WTC11 (cell line): ENCODE results near the gene CNGA1. TPM values are rescaled to one million over a fixed set of nuclear protein-coding genes. Genes with fewer than 3 reads are reported as not detected.

Experiments
- ATAC-seq: fragments of 200-7000 bp; cut with Tn5 transposase; 2 replicates; pipeline ENCODE4 v1.10.0; 2021; ENCODE audit warnings: mild to moderate bottlenecking, moderate library complexity
- CTCF ChIA-PET: fragments of 300-600 bp; sonication (Branson Sonifier 250); formaldehyde crosslinking; loops from one replicate; lab custom pipeline; 2021; ENCODE audit warnings: antibody characterized with exemption; lab: Charles Lee
- POLR2A ChIA-PET: fragments of 350-600 bp; sonication (Branson Sonifier 250); formaldehyde crosslinking; loops from one replicate; lab custom pipeline; 2021; ENCODE audit warnings: antibody characterized with exemption; lab: Charles Lee
- DNase-seq: peaks from one replicate; pipeline ENCODE4 v3.0.0; 2021; ENCODE audit warnings: low spot score
- H3K27ac Mint-ChIP-seq: 2 replicates; pipeline ENCODE4 v1.8.0; 2021; ENCODE audit warnings: mixed read lengths
- H3K27me3 Mint-ChIP-seq: 2 replicates; pipeline ENCODE4 v1.8.0; 2021; ENCODE audit warnings: low read depth, mild to moderate bottlenecking, moderate library complexity, mixed read lengths
- H3K36me3 Mint-ChIP-seq: 2 replicates; pipeline ENCODE4 v1.8.0; 2021; ENCODE audit warnings: mixed read lengths
- H3K4me1 Mint-ChIP-seq: 2 replicates; pipeline ENCODE4 v1.8.0; 2022; ENCODE audit warnings: mixed read lengths
- H3K4me3 Mint-ChIP-seq: 2 replicates; pipeline ENCODE4 v1.8.0; 2021; ENCODE audit warnings: mild to moderate bottlenecking, moderate library complexity, mixed read lengths
- H3K9me3 Mint-ChIP-seq: 2 replicates; pipeline ENCODE4 v1.8.0; 2021; ENCODE audit warnings: mixed read lengths
- EMX1 ChIP-seq: fragments of 250-450 bp; sonication (Bioruptor Pico); IDR thresholded peaks from 2 replicates; pipeline ENCODE4 v1.8.0; 2021; ENCODE audit warnings: mild to moderate bottlenecking
- GABPB1 ChIP-seq: sonication (generic); formaldehyde crosslinking; IDR thresholded peaks from 2 replicates; pipeline ENCODE4 v1.8.1; 2023; ENCODE audit warnings: mild to moderate bottlenecking, missing genetic modification reagents
- HMGA2 ChIP-seq: fragments of 250-450 bp; sonication (Bioruptor Pico); IDR thresholded peaks from 2 replicates; pipeline ENCODE4 v1.4.0; 2021; ENCODE audit warnings: mild to moderate bottlenecking, moderate library complexity
- MYBL2 ChIP-seq: sonication (generic); formaldehyde crosslinking; IDR thresholded peaks from 2 replicates; pipeline ENCODE4 v1.8.1; 2023; ENCODE audit warnings: mild to moderate bottlenecking, moderate library complexity, missing genetic modification reagents
- NFE2L1 ChIP-seq: sonication (generic); formaldehyde crosslinking; IDR thresholded peaks from 2 replicates; pipeline ENCODE4 v1.8.1; 2023; ENCODE audit warnings: missing genetic modification reagents
- NFYB ChIP-seq: sonication (generic); formaldehyde crosslinking; conservative IDR thresholded peaks from 2 replicates; pipeline ENCODE4 v1.8.0; 2022; ENCODE audit warnings: low read depth, missing genetic modification reagents
- OVOL2 ChIP-seq: fragments of 250-450 bp; sonication (Bioruptor Pico); IDR thresholded peaks from 2 replicates; pipeline ENCODE4 v1.9.0; 2021; ENCODE audit warnings: mild to moderate bottlenecking, borderline replicate concordance
- SP1 ChIP-seq: sonication (generic); formaldehyde crosslinking; conservative IDR thresholded peaks from 2 replicates; pipeline ENCODE4 v1.8.1; 2022; ENCODE audit warnings: missing genetic modification reagents
- ZNF138 ChIP-seq: sonication (generic); formaldehyde crosslinking; conservative IDR thresholded peaks from 2 replicates; pipeline ENCODE4 v1.8.1; 2022; ENCODE audit warnings: mild to moderate bottlenecking, moderate library complexity, missing genetic modification reagents
- ZNF219 ChIP-seq: sonication (generic); formaldehyde crosslinking; IDR thresholded peaks from 2 replicates; pipeline ENCODE4 v1.8.0; 2023; ENCODE audit warnings: missing genetic modification reagents, mild to moderate bottlenecking, borderline replicate concordance
- ZNF232 ChIP-seq: sonication (generic); formaldehyde crosslinking; IDR thresholded peaks from 2 replicates; pipeline ENCODE4 v1.8.0; 2022; ENCODE audit warnings: mild to moderate bottlenecking, missing genetic modification reagents
- ZNF671 ChIP-seq: fragments of 250-450 bp; sonication (Bioruptor Pico); IDR thresholded peaks from 2 replicates; pipeline ENCODE4 v1.8.0; 2021; ENCODE audit warnings: mild to moderate bottlenecking
- total RNA-seq: library from RNA; stranded (reverse); gene quantifications from 3 replicates; pipeline ENCODE4 v1.2.3, GENCODE V29; 2021
- TF ChIP-seq, protein P1 (sequence below): sonication (generic); formaldehyde crosslinking; IDR thresholded peaks from 2 replicates; pipeline ENCODE4 v1.8.1; 2023; ENCODE audit warnings: mild to moderate bottlenecking, missing genetic modification reagents, moderate library complexity
- TF ChIP-seq, protein P2 (sequence below): sonication (generic); formaldehyde crosslinking; conservative IDR thresholded peaks from 2 replicates; pipeline ENCODE4 v1.8.1; 2023; ENCODE audit warnings: mild to moderate bottlenecking, low read depth, missing genetic modification reagents, moderate library complexity
- TF ChIP-seq, protein P3 (sequence below): fragments of 250-450 bp; sonication (Bioruptor Pico); IDR thresholded peaks from 2 replicates; pipeline ENCODE4 v1.8.0; 2021; ENCODE audit warnings: mild to moderate bottlenecking
- TF ChIP-seq, protein P4 (sequence below): sonication (generic); formaldehyde crosslinking; IDR thresholded peaks from 2 replicates; pipeline ENCODE4 v1.8.1; 2022; ENCODE audit warnings: mild to moderate bottlenecking, moderate library complexity, missing genetic modification reagents
- TF ChIP-seq, protein P5 (sequence below): sonication (generic); formaldehyde crosslinking; IDR thresholded peaks from 2 replicates; pipeline ENCODE4 v1.8.1; 2023; ENCODE audit warnings: mild to moderate bottlenecking, missing genetic modification reagents
- TF ChIP-seq, protein P6 (sequence below): sonication (generic); formaldehyde crosslinking; conservative IDR thresholded peaks from 2 replicates; pipeline ENCODE4 v1.8.1; 2022; ENCODE audit warnings: mild to moderate bottlenecking, missing genetic modification reagents
- TF ChIP-seq, protein P7 (sequence below): sonication (generic); formaldehyde crosslinking; IDR thresholded peaks from 2 replicates; pipeline ENCODE4 v1.8.0; 2022; ENCODE audit warnings: mild to moderate bottlenecking, missing genetic modification reagents
- TF ChIP-seq, protein P8 (sequence below): fragments of 250-450 bp; sonication (Bioruptor Pico); IDR thresholded peaks from 2 replicates; pipeline ENCODE4 v1.9.0; 2021; ENCODE audit warnings: mild to moderate bottlenecking
- TF ChIP-seq, protein P9 (sequence below): sonication (generic); formaldehyde crosslinking; IDR thresholded peaks from 2 replicates; pipeline ENCODE4 v1.8.1; 2022; ENCODE audit warnings: missing genetic modification reagents, borderline replicate concordance

CNGA1 gene
- total RNA-seq, 1 experiment from 2014 or later = 1.1 TPM

DNA sequence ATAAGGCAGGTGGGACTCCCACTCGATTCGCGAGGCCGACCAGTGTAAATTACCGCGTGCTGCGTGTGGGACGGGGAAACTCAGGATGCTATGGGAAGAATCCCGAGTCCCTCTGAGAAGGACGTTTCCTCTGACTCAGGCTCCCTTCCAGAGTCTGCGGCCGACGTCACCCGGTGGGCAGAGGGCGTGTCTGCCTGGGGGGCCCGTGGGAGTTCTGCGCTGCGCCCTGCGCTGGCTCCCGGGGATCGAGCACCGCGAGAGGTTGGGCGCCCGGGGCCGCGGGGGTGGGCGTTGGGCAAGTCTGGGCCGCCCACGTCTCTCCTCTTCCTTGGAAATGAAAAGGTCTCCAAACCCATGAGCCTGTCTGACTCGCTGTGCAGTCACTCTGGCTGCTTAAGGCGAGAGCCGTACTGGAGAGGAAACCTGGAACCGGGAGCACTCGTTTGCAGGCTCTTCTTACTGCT, 659 bp upstream of the CNGA1 start:
- peaks cover 17% of the 10 kb centered on the region for H3K27me3 Mint-ChIP-seq
- ChIA-PET POLR2A (no interaction called here), CTCF (interaction anchor here (1.5 kb wide), 1 partner anchor 181 kb away, joined by 5 read pairs; no protein-coding TSS in a partner anchor)
- H3K9me3 Mint-ChIP-seq = peaks cover 15% of the 10 kb centered on the region
- TF ChIP-seq ZNF219 (CRISPR knock-in tag) (no peak), ZNF138 (0 out of 2 replicates have a peak, but pooled peaks have one; percentile 6)
- DNase-seq (peak; percentile 57), ATAC-seq (peak; percentile 38)
- H3K4me3 Mint-ChIP-seq = peak overlapping the region; percentile 88
- H3K27ac Mint-ChIP-seq = no peak overlapping the region
- peaks cover 15% of the 10 kb centered on the region for H3K4me1 Mint-ChIP-seq
- H3K36me3 Mint-ChIP-seq = peaks cover 11% of the 10 kb centered on the region

DNA sequence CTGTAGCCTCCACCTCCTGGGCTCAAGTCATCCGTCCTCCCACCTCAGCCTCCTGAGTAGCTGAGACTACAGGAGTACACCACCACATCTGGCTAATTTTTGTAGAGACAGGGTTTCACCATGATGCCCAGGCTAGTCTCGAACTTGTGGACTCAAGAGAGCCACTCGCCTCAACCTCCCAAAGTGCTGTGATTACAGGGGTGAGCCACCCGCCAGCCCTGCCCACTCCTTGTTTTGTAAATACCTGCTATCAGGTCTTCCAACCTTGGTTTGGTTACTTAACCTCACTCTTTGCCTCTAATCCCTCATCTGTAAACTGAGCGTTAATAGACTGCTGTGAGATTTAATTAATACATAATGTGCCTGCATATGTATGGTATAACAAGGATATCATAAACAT, 803 bp downstream of the CNGA1 start:
- peak overlapping the region; percentile 88 for H3K4me3 Mint-ChIP-seq
- ATAC-seq (no peak), DNase-seq (no peak)
- POLR2A ChIA-PET = no interaction called here
- H3K27ac Mint-ChIP-seq = peak overlapping the region; percentile 74
- CTCF ChIA-PET = interaction anchor here (0.8 to 1.3 kb wide), 3 partner anchors 17 to 67 kb away, joined by 3 to 4 read pairs (median 3); no protein-coding TSS in a partner anchor
- peaks cover 29% of the 10 kb centered on the region for H3K4me1 Mint-ChIP-seq
- H3K36me3 Mint-ChIP-seq = peaks cover 25% of the 10 kb centered on the region
- no peak for TF ChIP-seq GABPB1 (CRISPR knock-in tag)
- no peak for TF ChIP-seq HMGA2
- TF ChIP-seq, protein P1, sequence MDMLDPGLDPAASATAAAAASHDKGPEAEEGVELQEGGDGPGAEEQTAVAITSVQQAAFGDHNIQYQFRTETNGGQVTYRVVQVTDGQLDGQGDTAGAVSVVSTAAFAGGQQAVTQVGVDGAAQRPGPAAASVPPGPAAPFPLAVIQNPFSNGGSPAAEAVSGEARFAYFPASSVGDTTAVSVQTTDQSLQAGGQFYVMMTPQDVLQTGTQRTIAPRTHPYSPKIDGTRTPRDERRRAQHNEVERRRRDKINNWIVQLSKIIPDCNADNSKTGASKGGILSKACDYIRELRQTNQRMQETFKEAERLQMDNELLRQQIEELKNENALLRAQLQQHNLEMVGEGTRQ = no peak
- TF ChIP-seq, protein P2, sequence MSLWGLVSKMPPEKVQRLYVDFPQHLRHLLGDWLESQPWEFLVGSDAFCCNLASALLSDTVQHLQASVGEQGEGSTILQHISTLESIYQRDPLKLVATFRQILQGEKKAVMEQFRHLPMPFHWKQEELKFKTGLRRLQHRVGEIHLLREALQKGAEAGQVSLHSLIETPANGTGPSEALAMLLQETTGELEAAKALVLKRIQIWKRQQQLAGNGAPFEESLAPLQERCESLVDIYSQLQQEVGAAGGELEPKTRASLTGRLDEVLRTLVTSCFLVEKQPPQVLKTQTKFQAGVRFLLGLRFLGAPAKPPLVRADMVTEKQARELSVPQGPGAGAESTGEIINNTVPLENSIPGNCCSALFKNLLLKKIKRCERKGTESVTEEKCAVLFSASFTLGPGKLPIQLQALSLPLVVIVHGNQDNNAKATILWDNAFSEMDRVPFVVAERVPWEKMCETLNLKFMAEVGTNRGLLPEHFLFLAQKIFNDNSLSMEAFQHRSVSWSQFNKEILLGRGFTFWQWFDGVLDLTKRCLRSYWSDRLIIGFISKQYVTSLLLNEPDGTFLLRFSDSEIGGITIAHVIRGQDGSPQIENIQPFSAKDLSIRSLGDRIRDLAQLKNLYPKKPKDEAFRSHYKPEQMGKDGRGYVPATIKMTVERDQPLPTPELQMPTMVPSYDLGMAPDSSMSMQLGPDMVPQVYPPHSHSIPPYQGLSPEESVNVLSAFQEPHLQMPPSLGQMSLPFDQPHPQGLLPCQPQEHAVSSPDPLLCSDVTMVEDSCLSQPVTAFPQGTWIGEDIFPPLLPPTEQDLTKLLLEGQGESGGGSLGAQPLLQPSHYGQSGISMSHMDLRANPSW (CRISPR knock-in tag) = no peak
- peaks cover 17% of the 10 kb centered on the region for H3K27me3 Mint-ChIP-seq
- H3K9me3 Mint-ChIP-seq = peaks cover 29% of the 10 kb centered on the region

DNA sequence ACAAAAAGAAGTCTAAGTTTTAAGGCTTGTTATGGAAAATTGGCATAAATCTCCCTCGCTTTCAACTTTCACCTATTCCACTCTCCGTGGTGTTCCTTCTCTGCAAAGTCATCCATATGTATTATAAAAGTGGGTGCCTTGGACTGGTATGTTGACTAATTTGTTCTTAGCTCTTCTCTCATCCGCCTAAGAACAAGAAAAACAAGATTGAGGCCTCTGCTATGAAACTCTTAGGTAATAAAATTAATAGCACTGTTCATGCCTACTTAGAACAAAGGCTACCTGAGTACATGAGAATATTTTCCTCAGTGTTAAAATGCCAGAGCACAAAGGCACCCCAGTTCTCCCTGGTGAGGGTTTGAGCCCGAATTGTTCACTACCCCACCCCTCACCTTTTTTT, 1.3 kb downstream of the CNGA1 start:
- ATAC-seq = no peak
- Mint-ChIP-seq H3K27ac (no peak overlapping the region), H3K9me3 (peaks cover 34% of the 10 kb centered on the region), H3K4me3 (peak overlapping the region; percentile 88; the same call in 1 of the 2 replicates), H3K36me3 (peaks cover 30% of the 10 kb centered on the region), H3K27me3 (peaks cover 17% of the 10 kb centered on the region), H3K4me1 (peaks cover 29% of the 10 kb centered on the region)
- DNase-seq = no peak
- CTCF ChIA-PET = no interaction called here
- POLR2A ChIA-PET = no interaction called here
- TF ChIP-seq, protein P3, sequence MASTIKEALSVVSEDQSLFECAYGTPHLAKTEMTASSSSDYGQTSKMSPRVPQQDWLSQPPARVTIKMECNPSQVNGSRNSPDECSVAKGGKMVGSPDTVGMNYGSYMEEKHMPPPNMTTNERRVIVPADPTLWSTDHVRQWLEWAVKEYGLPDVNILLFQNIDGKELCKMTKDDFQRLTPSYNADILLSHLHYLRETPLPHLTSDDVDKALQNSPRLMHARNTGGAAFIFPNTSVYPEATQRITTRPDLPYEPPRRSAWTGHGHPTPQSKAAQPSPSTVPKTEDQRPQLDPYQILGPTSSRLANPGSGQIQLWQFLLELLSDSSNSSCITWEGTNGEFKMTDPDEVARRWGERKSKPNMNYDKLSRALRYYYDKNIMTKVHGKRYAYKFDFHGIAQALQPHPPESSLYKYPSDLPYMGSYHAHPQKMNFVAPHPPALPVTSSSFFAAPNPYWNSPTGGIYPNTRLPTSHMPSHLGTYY (CRISPR knock-in tag) = no peak
- TF ChIP-seq, protein P4, sequence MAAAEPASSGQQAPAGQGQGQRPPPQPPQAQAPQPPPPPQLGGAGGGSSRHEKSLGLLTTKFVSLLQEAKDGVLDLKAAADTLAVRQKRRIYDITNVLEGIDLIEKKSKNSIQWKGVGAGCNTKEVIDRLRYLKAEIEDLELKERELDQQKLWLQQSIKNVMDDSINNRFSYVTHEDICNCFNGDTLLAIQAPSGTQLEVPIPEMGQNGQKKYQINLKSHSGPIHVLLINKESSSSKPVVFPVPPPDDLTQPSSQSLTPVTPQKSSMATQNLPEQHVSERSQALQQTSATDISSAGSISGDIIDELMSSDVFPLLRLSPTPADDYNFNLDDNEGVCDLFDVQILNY (CRISPR knock-in tag) = no peak
- TF ChIP-seq EMX1 (no peak), OVOL2 (CRISPR knock-in tag) (no peak), SP1 (CRISPR knock-in tag) (no peak), ZNF232 (no peak), MYBL2 (CRISPR knock-in tag) (no peak), ZNF671 (CRISPR knock-in tag) (no peak), HMGA2 (no peak), NFE2L1 (CRISPR knock-in tag) (no peak), NFYB (CRISPR knock-in tag) (no peak)
- TF ChIP-seq, protein P5, sequence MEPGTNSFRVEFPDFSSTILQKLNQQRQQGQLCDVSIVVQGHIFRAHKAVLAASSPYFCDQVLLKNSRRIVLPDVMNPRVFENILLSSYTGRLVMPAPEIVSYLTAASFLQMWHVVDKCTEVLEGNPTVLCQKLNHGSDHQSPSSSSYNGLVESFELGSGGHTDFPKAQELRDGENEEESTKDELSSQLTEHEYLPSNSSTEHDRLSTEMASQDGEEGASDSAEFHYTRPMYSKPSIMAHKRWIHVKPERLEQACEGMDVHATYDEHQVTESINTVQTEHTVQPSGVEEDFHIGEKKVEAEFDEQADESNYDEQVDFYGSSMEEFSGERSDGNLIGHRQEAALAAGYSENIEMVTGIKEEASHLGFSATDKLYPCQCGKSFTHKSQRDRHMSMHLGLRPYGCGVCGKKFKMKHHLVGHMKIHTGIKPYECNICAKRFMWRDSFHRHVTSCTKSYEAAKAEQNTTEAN = no peak
- TF ChIP-seq, protein P6, sequence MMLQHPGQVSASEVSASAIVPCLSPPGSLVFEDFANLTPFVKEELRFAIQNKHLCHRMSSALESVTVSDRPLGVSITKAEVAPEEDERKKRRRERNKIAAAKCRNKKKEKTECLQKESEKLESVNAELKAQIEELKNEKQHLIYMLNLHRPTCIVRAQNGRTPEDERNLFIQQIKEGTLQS (CRISPR knock-in tag) = no peak
- TF ChIP-seq, protein P7, sequence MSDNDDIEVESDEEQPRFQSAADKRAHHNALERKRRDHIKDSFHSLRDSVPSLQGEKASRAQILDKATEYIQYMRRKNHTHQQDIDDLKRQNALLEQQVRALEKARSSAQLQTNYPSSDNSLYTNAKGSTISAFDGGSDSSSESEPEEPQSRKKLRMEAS (CRISPR knock-in tag) = no peak
- TF ChIP-seq, protein P8, sequence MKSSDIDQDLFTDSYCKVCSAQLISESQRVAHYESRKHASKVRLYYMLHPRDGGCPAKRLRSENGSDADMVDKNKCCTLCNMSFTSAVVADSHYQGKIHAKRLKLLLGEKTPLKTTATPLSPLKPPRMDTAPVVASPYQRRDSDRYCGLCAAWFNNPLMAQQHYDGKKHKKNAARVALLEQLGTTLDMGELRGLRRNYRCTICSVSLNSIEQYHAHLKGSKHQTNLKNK (CRISPR knock-in tag) = no peak
- TF ChIP-seq, protein P9, sequence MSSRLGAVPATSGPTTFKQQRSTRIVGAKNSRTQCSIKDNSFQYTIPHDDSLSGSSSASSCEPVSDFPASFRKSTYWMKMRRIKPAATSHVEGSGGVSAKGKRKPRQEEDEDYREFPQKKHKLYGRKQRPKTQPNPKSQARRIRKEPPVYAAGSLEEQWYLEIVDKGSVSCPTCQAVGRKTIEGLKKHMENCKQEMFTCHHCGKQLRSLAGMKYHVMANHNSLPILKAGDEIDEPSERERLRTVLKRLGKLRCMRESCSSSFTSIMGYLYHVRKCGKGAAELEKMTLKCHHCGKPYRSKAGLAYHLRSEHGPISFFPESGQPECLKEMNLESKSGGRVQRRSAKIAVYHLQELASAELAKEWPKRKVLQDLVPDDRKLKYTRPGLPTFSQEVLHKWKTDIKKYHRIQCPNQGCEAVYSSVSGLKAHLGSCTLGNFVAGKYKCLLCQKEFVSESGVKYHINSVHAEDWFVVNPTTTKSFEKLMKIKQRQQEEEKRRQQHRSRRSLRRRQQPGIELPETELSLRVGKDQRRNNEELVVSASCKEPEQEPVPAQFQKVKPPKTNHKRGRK (CRISPR knock-in tag) = no peak
